ENCODE data around the gene PHTF1. TPM values are rescaled to one million over a fixed set of nuclear protein-coding genes. Genes with fewer than 3 reads are reported as not detected.

The PHTF1 gene
- total RNA-seq, 1 donor from 2014 or later = 107 TPM

- Mint-ChIP-seq H3K27me3 (ENCODE audit: unreplicated experiment) (no peaks in the 10 kb centered on the region), H3K4me1 (ENCODE audit: low read depth, unreplicated experiment) (peaks cover 8% of the 10 kb centered on the region), H3K36me3 (ENCODE audit: unreplicated experiment) (no peaks in the 10 kb centered on the region), H3K27ac (ENCODE audit: unreplicated experiment) (peak overlapping the region; percentile 24), H3K4me3 (ENCODE audit: unreplicated experiment) (no peak overlapping the region), H3K9me3 (ENCODE audit: unreplicated experiment) (no peaks in the 10 kb centered on the region)
- TF ChIP-seq, protein P1, sequence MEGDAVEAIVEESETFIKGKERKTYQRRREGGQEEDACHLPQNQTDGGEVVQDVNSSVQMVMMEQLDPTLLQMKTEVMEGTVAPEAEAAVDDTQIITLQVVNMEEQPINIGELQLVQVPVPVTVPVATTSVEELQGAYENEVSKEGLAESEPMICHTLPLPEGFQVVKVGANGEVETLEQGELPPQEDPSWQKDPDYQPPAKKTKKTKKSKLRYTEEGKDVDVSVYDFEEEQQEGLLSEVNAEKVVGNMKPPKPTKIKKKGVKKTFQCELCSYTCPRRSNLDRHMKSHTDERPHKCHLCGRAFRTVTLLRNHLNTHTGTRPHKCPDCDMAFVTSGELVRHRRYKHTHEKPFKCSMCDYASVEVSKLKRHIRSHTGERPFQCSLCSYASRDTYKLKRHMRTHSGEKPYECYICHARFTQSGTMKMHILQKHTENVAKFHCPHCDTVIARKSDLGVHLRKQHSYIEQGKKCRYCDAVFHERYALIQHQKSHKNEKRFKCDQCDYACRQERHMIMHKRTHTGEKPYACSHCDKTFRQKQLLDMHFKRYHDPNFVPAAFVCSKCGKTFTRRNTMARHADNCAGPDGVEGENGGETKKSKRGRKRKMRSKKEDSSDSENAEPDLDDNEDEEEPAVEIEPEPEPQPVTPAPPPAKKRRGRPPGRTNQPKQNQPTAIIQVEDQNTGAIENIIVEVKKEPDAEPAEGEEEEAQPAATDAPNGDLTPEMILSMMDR (IDR thresholded peaks at IDR 0.05; ENCODE audit: partially characterized antibody, unreplicated experiment) = no peak
- no peak for DNase-seq
Observed at GRCh38 chr1:113793878-113794834, 34.9 kb upstream of the PHTF1 start.

GRCh38 chr1:113792986-113793385 is 33.7 kb upstream of the PHTF1 start:
- H3K4me3 Mint-ChIP-seq (ENCODE audit: unreplicated experiment) = no peak overlapping the region
- DNase-seq = no peak
- no peaks in the 10 kb centered on the region for H3K36me3 Mint-ChIP-seq (ENCODE audit: unreplicated experiment)
- peaks cover 4% of the 10 kb centered on the region for H3K4me1 Mint-ChIP-seq (ENCODE audit: low read depth, unreplicated experiment)
- H3K9me3 Mint-ChIP-seq (ENCODE audit: unreplicated experiment) = no peaks in the 10 kb centered on the region
- TF ChIP-seq, protein P1 (IDR thresholded peaks at IDR 0.05; ENCODE audit: partially characterized antibody, unreplicated experiment) = no peak
- H3K27me3 Mint-ChIP-seq (ENCODE audit: unreplicated experiment) = no peaks in the 10 kb centered on the region
- no peak overlapping the region for H3K27ac Mint-ChIP-seq (ENCODE audit: unreplicated experiment)

- Mint-ChIP-seq H3K9me3 (ENCODE audit: unreplicated experiment) (no peaks in the 10 kb centered on the region), H3K4me3 (ENCODE audit: unreplicated experiment) (no peak overlapping the region), H3K4me1 (ENCODE audit: low read depth, unreplicated experiment) (peaks cover 4% of the 10 kb centered on the region), H3K27ac (ENCODE audit: unreplicated experiment) (no peak overlapping the region), H3K27me3 (ENCODE audit: unreplicated experiment) (no peaks in the 10 kb centered on the region), H3K36me3 (ENCODE audit: unreplicated experiment) (no peaks in the 10 kb centered on the region)
- TF ChIP-seq, protein P1 (IDR thresholded peaks at IDR 0.05; ENCODE audit: partially characterized antibody, unreplicated experiment) = no peak
- no peak for DNase-seq
Observed at GRCh38 chr1:113792471-113792870, 33.2 kb upstream of the PHTF1 start.

- Mint-ChIP-seq H3K27ac (ENCODE audit: unreplicated experiment) (no peak overlapping the region), H3K4me1 (ENCODE audit: low read depth, unreplicated experiment) (peaks cover 8% of the 10 kb centered on the region), H3K27me3 (ENCODE audit: unreplicated experiment) (no peaks in the 10 kb centered on the region), H3K4me3 (ENCODE audit: unreplicated experiment) (no peak overlapping the region), H3K9me3 (ENCODE audit: unreplicated experiment) (no peaks in the 10 kb centered on the region), H3K36me3 (ENCODE audit: unreplicated experiment) (no peaks in the 10 kb centered on the region)
- DNase-seq = no peak
- TF ChIP-seq, protein P1 (IDR thresholded peaks at IDR 0.05; ENCODE audit: partially characterized antibody, unreplicated experiment) = no peak
Observed at GRCh38 chr1:113788802-113789201, 29.5 kb upstream of the PHTF1 start.

- H3K4me3 Mint-ChIP-seq (ENCODE audit: unreplicated experiment) = no peak overlapping the region
- peaks cover 10% of the 10 kb centered on the region for H3K4me1 Mint-ChIP-seq (ENCODE audit: low read depth, unreplicated experiment)
- H3K27ac Mint-ChIP-seq (ENCODE audit: unreplicated experiment) = no peak overlapping the region
- H3K27me3 Mint-ChIP-seq (ENCODE audit: unreplicated experiment) = no peaks in the 10 kb centered on the region
- no peak for DNase-seq
- TF ChIP-seq, protein P1 (IDR thresholded peaks at IDR 0.05; ENCODE audit: partially characterized antibody, unreplicated experiment) = no peak
- no peaks in the 10 kb centered on the region for H3K36me3 Mint-ChIP-seq (ENCODE audit: unreplicated experiment)
- H3K9me3 Mint-ChIP-seq (ENCODE audit: unreplicated experiment) = no peaks in the 10 kb centered on the region
Observed at GRCh38 chr1:113787663-113788062, 28.4 kb upstream of the PHTF1 start.

Data from glutamatergic neuron (in vitro differentiated cells).